ENCODE data around the gene LGR6. TPM values are rescaled to one million over a fixed set of nuclear protein-coding genes. Genes with fewer than 3 reads are reported as not detected.

Gene LGR6
- total RNA-seq, 2 experiments from 2014 or later: 0.08 TPM; not detected in 1

- no peaks in the 10 kb centered on the region for H3K36me3 Mint-ChIP-seq (ENCODE audit: low read depth)
- no peak overlapping the region for H3K27ac Mint-ChIP-seq
- H3K4me3 Mint-ChIP-seq: no peak overlapping the region
- POLR2A ChIA-PET: no interaction called here
- H3K27me3 Mint-ChIP-seq: peaks cover 7% of the 10 kb centered on the region
- H3K9me3 Mint-ChIP-seq: no peaks in the 10 kb centered on the region
- peaks cover 6% of the 10 kb centered on the region for H3K4me1 Mint-ChIP-seq
- CTCF ChIA-PET: interaction anchor here (0.6 to 1.6 kb wide), 2 partner anchors 16 to 126 kb away, joined by 4 read pairs; no protein-coding TSS in a partner anchor
- no peak for DNase-seq
Measured at GRCh38 chr1:202319381-202320080, 125.9 kb downstream of the LGR6 start.

GRCh38 chr1:202320081-202320405 lies 126.4 kb downstream of the LGR6 start:
- H3K27me3 Mint-ChIP-seq: peaks cover 7% of the 10 kb centered on the region
- peaks cover 6% of the 10 kb centered on the region for H3K4me1 Mint-ChIP-seq
- CTCF ChIA-PET: interaction anchor here (0.6 kb wide), 1 partner anchor 16 kb away, joined by 4 read pairs; no protein-coding TSS in a partner anchor
- DNase-seq: no peak
- no peak overlapping the region for H3K27ac Mint-ChIP-seq
- POLR2A ChIA-PET: no interaction called here
- H3K36me3 Mint-ChIP-seq (ENCODE audit: low read depth): no peaks in the 10 kb centered on the region
- no peaks in the 10 kb centered on the region for H3K9me3 Mint-ChIP-seq
- H3K4me3 Mint-ChIP-seq: no peak overlapping the region

GRCh38 chr1:202323731-202324130 lies 130.1 kb downstream of the LGR6 start:
- no peaks in the 10 kb centered on the region for H3K27me3 Mint-ChIP-seq
- H3K4me1 Mint-ChIP-seq: peaks cover 6% of the 10 kb centered on the region
- DNase-seq: no peak
- POLR2A ChIA-PET: no interaction called here
- H3K4me3 Mint-ChIP-seq: no peak overlapping the region
- CTCF ChIA-PET: interaction anchor here (0.9 to 1.3 kb wide), 2 partner anchors 8 to 20 kb away, joined by 3 to 5 read pairs; no protein-coding TSS in a partner anchor
- H3K36me3 Mint-ChIP-seq (ENCODE audit: low read depth): peaks cover 5% of the 10 kb centered on the region
- no peaks in the 10 kb centered on the region for H3K9me3 Mint-ChIP-seq
- no peak overlapping the region for H3K27ac Mint-ChIP-seq

GRCh38 chr1:202324646-202325045 lies 131.0 kb downstream of the LGR6 start:
- Mint-ChIP-seq H3K36me3 (ENCODE audit: low read depth) (peaks cover 10% of the 10 kb centered on the region), H3K9me3 (no peaks in the 10 kb centered on the region), H3K27ac (no peak overlapping the region), H3K27me3 (no peaks in the 10 kb centered on the region), H3K4me1 (peaks cover 3% of the 10 kb centered on the region), H3K4me3 (no peak overlapping the region)
- no peak for DNase-seq
- ChIA-PET POLR2A (no interaction called here), CTCF (interaction anchor here (0.7 to 1.3 kb wide), 4 partner anchors 9 to 311 kb away, joined by 3 to 5 read pairs (median 4); no protein-coding TSS in a partner anchor)

- Mint-ChIP-seq H3K27me3 (no peaks in the 10 kb centered on the region), H3K4me1 (no peaks in the 10 kb centered on the region), H3K27ac (no peak overlapping the region), H3K9me3 (no peaks in the 10 kb centered on the region), H3K4me3 (no peak overlapping the region), H3K36me3 (ENCODE audit: low read depth) (peaks cover 53% of the 10 kb centered on the region)
- no peak for DNase-seq
- CTCF ChIA-PET: interaction anchor here (1.0 to 1.2 kb wide), 2 partner anchors 137 to 175 kb away, joined by 3 read pairs; no protein-coding TSS in a partner anchor
- POLR2A ChIA-PET: interaction anchor here (1.8 kb wide), 1 partner anchor 12 kb away, joined by 9 read pairs; the partner anchor contains the start of gene UBE2T
Measured at GRCh38 chr1:202329891-202330290, 136.3 kb downstream of the LGR6 start.

- Mint-ChIP-seq H3K27ac (no peak overlapping the region), H3K36me3 (ENCODE audit: low read depth) (peaks cover 66% of the 10 kb centered on the region), H3K4me1 (peaks cover 18% of the 10 kb centered on the region)
Measured at GRCh38 chr1:202333861-202334260, 140.3 kb downstream of the LGR6 start.

GRCh38 chr1:202343652-202344349 lies 150.2 kb downstream of the LGR6 start:
- POLR2A ChIA-PET: no interaction called here
- no peaks in the 10 kb centered on the region for H3K27me3 Mint-ChIP-seq
- DNase-seq: no peak
- peaks cover 5% of the 10 kb centered on the region for H3K36me3 Mint-ChIP-seq (ENCODE audit: low read depth)
- CTCF ChIA-PET: interaction anchor here (1.0 to 2.4 kb wide), 4 partner anchors 20 to 376 kb away, joined by 3 to 15 read pairs (median 4); no protein-coding TSS in a partner anchor
- no peaks in the 10 kb centered on the region for H3K9me3 Mint-ChIP-seq
- peak overlapping the region; percentile 52 for H3K4me3 Mint-ChIP-seq
- H3K27ac Mint-ChIP-seq: peak overlapping the region; percentile 72
- peaks cover 44% of the 10 kb centered on the region for H3K4me1 Mint-ChIP-seq

More at GRCh38 chr1:202333861-202334260, 140.3 kb downstream of the LGR6 start:
- Mint-ChIP-seq H3K9me3 (no peaks in the 10 kb centered on the region), H3K27me3 (no peaks in the 10 kb centered on the region), H3K4me3 (no peak overlapping the region)
- no peak for DNase-seq
- POLR2A ChIA-PET: interaction anchor here (2.1 kb wide), 1 partner anchor 174 kb away, joined by 4 read pairs; the partner anchor contains the start of gene PTPN7
- CTCF ChIA-PET: interaction anchor here (1.0 kb wide), 1 partner anchor 25 kb away, joined by 3 read pairs; no protein-coding TSS in a partner anchor

GRCh38 chr1:202348005-202348508 lies 154.5 kb downstream of the LGR6 start:
- DNase-seq: no peak
- POLR2A ChIA-PET: interaction anchor here (0.9 to 2.2 kb wide), 3 partner anchors 8 to 659 kb away, joined by 3 to 7 read pairs (median 4); partner anchors contain the start of genes TIMM17A and TMEM183A

GRCh38 chr1:202348509-202349205 lies 155.1 kb downstream of the LGR6 start, which contains the start of gene PPP1R12B:
Gene PPP1R12B, plus strand, starts transcription at chr1:202348699. Its CDS starts 153 bp downstream, at chr1:202348852.
- CTCF ChIA-PET: interaction anchor here (1.2 to 2.0 kb wide), 2 partner anchors 12 to 223 kb away, joined by 4 to 6 read pairs; no protein-coding TSS in a partner anchor
- POLR2A ChIA-PET: interaction anchor here (0.9 to 2.2 kb wide), 3 partner anchors 9 to 658 kb away, joined by 3 to 7 read pairs (median 4); partner anchors contain the start of genes TIMM17A and TMEM183A
- Mint-ChIP-seq H3K27me3 (no peaks in the 10 kb centered on the region), H3K36me3 (ENCODE audit: low read depth) (no peaks in the 10 kb centered on the region), H3K4me1 (peaks cover 26% of the 10 kb centered on the region), H3K4me3 (peak within 1 kb of the TSS; percentile 82), H3K9me3 (no peaks in the 10 kb centered on the region), H3K27ac (peak within 1 kb of the TSS; percentile 86)
- peak; percentile 97 for DNase-seq

More at GRCh38 chr1:202348005-202348508, 154.5 kb downstream of the LGR6 start:
- H3K36me3 Mint-ChIP-seq (ENCODE audit: low read depth): no peaks in the 10 kb centered on the region
- H3K27ac Mint-ChIP-seq: peak overlapping the region; percentile 86
- H3K27me3 Mint-ChIP-seq: no peaks in the 10 kb centered on the region
- CTCF ChIA-PET: no interaction called here
- peak overlapping the region; percentile 82 for H3K4me3 Mint-ChIP-seq
- H3K4me1 Mint-ChIP-seq: peaks cover 30% of the 10 kb centered on the region
- H3K9me3 Mint-ChIP-seq: no peaks in the 10 kb centered on the region

- ChIA-PET POLR2A (interaction anchor here (0.9 to 2.6 kb wide), 3 partner anchors 8 to 657 kb away, joined by 4 to 15 read pairs (median 7); partner anchors contain the start of genes TMEM183A and UBE2T), CTCF (interaction anchor here (0.7 to 2.0 kb wide), 4 partner anchors 11 to 370 kb away, joined by 3 to 6 read pairs (median 4); no protein-coding TSS in a partner anchor)
- peaks cover 25% of the 10 kb centered on the region for H3K4me1 Mint-ChIP-seq
- peak overlapping the region; percentile 59 for H3K27ac Mint-ChIP-seq
- H3K27me3 Mint-ChIP-seq: no peaks in the 10 kb centered on the region
- DNase-seq: peak; percentile 23
- no peaks in the 10 kb centered on the region for H3K36me3 Mint-ChIP-seq (ENCODE audit: low read depth)
- H3K9me3 Mint-ChIP-seq: no peaks in the 10 kb centered on the region
- peak overlapping the region; percentile 82 for H3K4me3 Mint-ChIP-seq
Measured at GRCh38 chr1:202349206-202349928, 155.8 kb downstream of the LGR6 start.

GRCh38 chr1:202351725-202352124 lies 158.1 kb downstream of the LGR6 start:
- Mint-ChIP-seq H3K36me3 (ENCODE audit: low read depth) (peaks cover 2% of the 10 kb centered on the region), H3K4me3 (no peak overlapping the region), H3K27ac (no peak overlapping the region), H3K9me3 (no peaks in the 10 kb centered on the region), H3K4me1 (peaks cover 25% of the 10 kb centered on the region), H3K27me3 (no peaks in the 10 kb centered on the region)
- POLR2A ChIA-PET: interaction anchor here (2.6 kb wide), 1 partner anchor 10 kb away, joined by 15 read pairs; the partner anchor contains the start of gene UBE2T
- no peak for DNase-seq
- CTCF ChIA-PET: interaction anchor here (1.2 kb wide), 1 partner anchor 788 kb away, joined by 4 read pairs; no protein-coding TSS in a partner anchor

All from activated CD4-positive, alpha-beta memory T cell treated with anti-CD3 and anti-CD28 coated beads, Interleukin-2, amount 10 ng/mL, durations not matched to agents 7 days and 5 days (primary cell).